ENCODE measurements around the gene GSDME. TPM values are rescaled to one million over a fixed set of nuclear protein-coding genes. Genes with fewer than 3 reads are reported as not detected.

Gene GSDME
- total RNA-seq, 1 experiment from 2014 or later: 5.5 TPM

DNA sequence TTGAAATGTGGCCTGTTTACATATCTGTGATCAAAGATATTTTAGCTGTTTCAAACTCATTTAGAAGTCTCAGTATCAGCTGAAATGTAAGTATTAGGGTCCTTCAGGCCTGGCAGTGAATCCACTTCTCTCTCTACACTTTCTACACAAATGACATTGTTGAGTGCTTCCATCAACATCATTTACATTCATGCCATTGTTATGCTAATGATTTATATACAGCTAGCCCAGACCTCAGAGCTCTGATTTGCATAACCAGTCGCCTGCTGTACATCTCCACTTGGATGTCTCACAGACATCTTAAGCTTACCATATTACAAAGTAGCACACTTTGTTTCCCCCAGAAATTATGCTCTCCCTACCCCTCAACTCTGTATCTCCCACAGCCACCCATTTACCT lies 71.6 kb downstream of the GSDME start:
- Histone ChIP-seq H2AFZ (ENCODE audit: low read length) (no peak overlapping the region), H3K9me3 (ENCODE audit: control insufficient read depth, low read depth, low read length) (no peaks in the 10 kb centered on the region), H3K18ac (ENCODE audit: insufficient read length, low read depth, low read length) (no peak overlapping the region), H2AK5ac (ENCODE audit: insufficient read length, low read length) (no peak overlapping the region), H4K20me1 (ENCODE audit: control insufficient read depth, insufficient read depth, insufficient read length) (no peaks in the 10 kb centered on the region), H4K5ac (ENCODE audit: insufficient read length, low read depth, low read length) (no peak overlapping the region), H3K4me1 (ENCODE audit: insufficient read depth, low read length) (no peaks in the 10 kb centered on the region), H3K9ac (ENCODE audit: extremely low read depth, insufficient read length, low read length) (no peak overlapping the region), H3K23me2 (ENCODE audit: insufficient read length, low read depth, low read length, poor library complexity, severe bottlenecking) (no peaks in the 10 kb centered on the region), H3K14ac (ENCODE audit: insufficient read depth, low read length) (no peak overlapping the region), H4K91ac (ENCODE audit: insufficient read length, low read depth, low read length) (no peak overlapping the region), H3K79me1 (ENCODE audit: insufficient read depth, low read depth, low read length, poor library complexity, severe bottlenecking) (no peaks in the 10 kb centered on the region), H3K56ac (ENCODE audit: insufficient read length, low read depth, low read length) (no peak overlapping the region), H2BK20ac (ENCODE audit: low read depth, low read length, poor library complexity, severe bottlenecking) (no peak overlapping the region), H3K4me2 (ENCODE audit: insufficient read depth, insufficient read length, low read length) (no peak overlapping the region), H4K8ac (replicated peaks; ENCODE audit: insufficient read length, low read depth, low read length) (no peak overlapping the region), H3K27ac (ENCODE audit: insufficient read length, low read depth, low read length) (no peak overlapping the region), H3K27me3 (ENCODE audit: insufficient read depth, low read length) (no peaks in the 10 kb centered on the region), H3K4ac (ENCODE audit: low read depth, low read length) (no peak overlapping the region), H2BK15ac (ENCODE audit: low read depth, low read length) (no peak overlapping the region), H2BK12ac (ENCODE audit: insufficient read length, low read depth, low read length) (no peak overlapping the region), H3K79me2 (ENCODE audit: insufficient read depth, low read length) (no peaks in the 10 kb centered on the region), H3K23ac (ENCODE audit: insufficient read length, low read depth, low read length) (no peak overlapping the region), H2BK120ac (ENCODE audit: low read depth, low read length, poor library complexity, severe bottlenecking) (no peak overlapping the region), H3T11ph (ENCODE audit: low read length) (no peak overlapping the region), H2BK5ac (ENCODE audit: insufficient read length, low read length) (no peak overlapping the region)
- Mint-ChIP-seq H3K4me3 (no peak overlapping the region), H3K4me1 (peaks cover 18 to 21% of the 10 kb centered on the region in 2 experiments), H3K36me3 (ENCODE audit: insufficient read depth in 1 of 3, low read depth in 3 of 3) (peaks cover 24 to 34% (median 29%) of the 10 kb centered on the region in 3 experiments; a peak in 6 of 7 replicates), H3K27ac (peak overlapping the region in 2 of 3 experiments; percentile 13 to 26; a peak in 4 of 7 replicates), H3K9me3 (no peaks in the 10 kb centered on the region), H3K27me3 (ENCODE audit: low read depth) (no peaks in the 10 kb centered on the region)
- TF ChIP-seq, protein P1, sequence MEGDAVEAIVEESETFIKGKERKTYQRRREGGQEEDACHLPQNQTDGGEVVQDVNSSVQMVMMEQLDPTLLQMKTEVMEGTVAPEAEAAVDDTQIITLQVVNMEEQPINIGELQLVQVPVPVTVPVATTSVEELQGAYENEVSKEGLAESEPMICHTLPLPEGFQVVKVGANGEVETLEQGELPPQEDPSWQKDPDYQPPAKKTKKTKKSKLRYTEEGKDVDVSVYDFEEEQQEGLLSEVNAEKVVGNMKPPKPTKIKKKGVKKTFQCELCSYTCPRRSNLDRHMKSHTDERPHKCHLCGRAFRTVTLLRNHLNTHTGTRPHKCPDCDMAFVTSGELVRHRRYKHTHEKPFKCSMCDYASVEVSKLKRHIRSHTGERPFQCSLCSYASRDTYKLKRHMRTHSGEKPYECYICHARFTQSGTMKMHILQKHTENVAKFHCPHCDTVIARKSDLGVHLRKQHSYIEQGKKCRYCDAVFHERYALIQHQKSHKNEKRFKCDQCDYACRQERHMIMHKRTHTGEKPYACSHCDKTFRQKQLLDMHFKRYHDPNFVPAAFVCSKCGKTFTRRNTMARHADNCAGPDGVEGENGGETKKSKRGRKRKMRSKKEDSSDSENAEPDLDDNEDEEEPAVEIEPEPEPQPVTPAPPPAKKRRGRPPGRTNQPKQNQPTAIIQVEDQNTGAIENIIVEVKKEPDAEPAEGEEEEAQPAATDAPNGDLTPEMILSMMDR (conservative IDR thresholded peaks at IDR 0.05): no peak
- no peak for DNase-seq
- WGBS (ENCODE audit: extremely low coverage, insufficient read length, low lambda C conversion rate): no CpG with 5 or more reads among the region's 1 CpG

All from H9 (cell line).